Measurements from ENCODE around the gene CDC6. TPM values are rescaled to one million over a fixed set of nuclear protein-coding genes. Genes with fewer than 3 reads are reported as not detected.

CDC6 gene
- total RNA-seq, 2 donors from 2014 or later = 1.2 to 2.7 TPM

DNA sequence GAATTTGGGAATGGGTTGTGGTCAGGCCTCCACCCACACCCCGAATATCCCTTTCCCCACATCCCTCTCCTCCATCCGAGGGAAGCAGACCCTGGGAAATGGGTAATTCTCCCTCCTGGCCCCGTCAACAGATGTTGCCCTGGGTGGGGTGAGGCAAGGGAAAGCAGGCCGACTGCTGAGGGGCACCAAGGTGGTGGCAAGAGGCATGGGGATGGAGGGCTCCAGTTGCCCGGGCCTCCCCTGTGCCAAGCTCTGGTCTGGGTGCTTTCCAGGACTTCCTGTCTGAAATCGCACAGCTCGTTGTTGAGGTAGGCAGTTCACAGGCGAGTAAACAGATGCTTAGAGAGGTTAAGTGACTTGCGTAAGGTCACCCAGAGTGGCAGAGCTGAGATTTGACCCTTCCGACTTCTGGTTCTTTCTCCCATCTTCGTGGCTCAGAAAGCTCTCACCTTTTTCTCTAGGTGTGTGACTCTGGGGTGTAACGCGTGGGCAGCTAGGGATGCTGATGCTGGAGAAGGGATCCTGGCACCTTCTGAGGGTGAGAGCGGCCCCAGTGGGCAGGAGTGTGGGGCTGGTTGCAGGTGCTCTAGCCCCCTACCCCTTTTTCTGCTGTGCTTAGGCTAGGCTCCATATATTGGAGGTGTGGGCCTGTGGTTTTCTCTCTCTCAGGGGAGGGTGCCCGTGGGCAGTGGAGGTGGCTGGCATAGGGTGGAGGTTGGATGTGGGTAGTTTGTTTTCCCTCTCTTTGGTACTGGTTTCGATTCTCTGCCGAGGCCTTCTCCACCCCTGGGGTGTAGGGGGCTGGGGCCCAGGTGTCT is 38.5 kb downstream of the CDC6 start:
- H3K9me3 ChIP-seq (ENCODE audit: control insufficient read depth, low read length, poor library complexity, severe bottlenecking) = no peaks in the 10 kb centered on the region
- DNase-seq (peak; percentile 42 to 62 (median 57)), ATAC-seq (peak; percentile 28)
- H3K27me3 Mint-ChIP-seq = no peaks in the 10 kb centered on the region
- peaks cover 6% of the 10 kb centered on the region for H3K36me3 Mint-ChIP-seq (ENCODE audit: low read depth)
- peak overlapping the region; percentile 96 for H3K4me3 Mint-ChIP-seq
- H3K27ac Mint-ChIP-seq = peak overlapping the region; percentile 99
- H3K4me1 Mint-ChIP-seq = peaks cover 74% of the 10 kb centered on the region

DNA sequence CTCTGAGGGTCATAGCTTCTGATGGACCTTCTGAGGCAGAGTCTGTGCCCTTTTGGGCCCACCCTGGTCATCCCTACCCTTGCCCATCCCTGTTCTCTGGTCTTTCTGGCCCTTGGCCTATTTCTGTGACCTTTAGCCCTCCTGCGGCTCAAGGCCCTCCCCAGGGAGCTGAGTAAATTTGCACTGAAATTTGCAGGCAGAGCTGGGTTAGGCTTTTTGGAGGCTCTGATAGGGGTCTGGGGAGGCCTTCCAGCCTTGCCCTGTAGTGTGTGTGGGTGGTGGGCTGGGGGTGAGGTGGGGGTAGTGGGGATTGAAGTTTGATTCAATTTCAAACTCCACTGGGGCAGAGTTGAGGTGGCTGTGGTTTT is 39.1 kb downstream of the CDC6 start:
- ATAC-seq (no peak), DNase-seq (no peak)
- Mint-ChIP-seq H3K27ac (peak overlapping the region; percentile 99), H3K4me3 (peak overlapping the region; percentile 96), H3K4me1 (peaks cover 78% of the 10 kb centered on the region), H3K27me3 (no peaks in the 10 kb centered on the region), H3K36me3 (ENCODE audit: low read depth) (peaks cover 6% of the 10 kb centered on the region)
- no peaks in the 10 kb centered on the region for H3K9me3 ChIP-seq (ENCODE audit: control insufficient read depth, low read length, poor library complexity, severe bottlenecking)

- H3K4me1 Mint-ChIP-seq = peaks cover 75% of the 10 kb centered on the region
- DNase-seq (no peak), ATAC-seq (no peak)
- peak overlapping the region; percentile 96 for H3K4me3 Mint-ChIP-seq
- peak overlapping the region; percentile 99 for H3K27ac Mint-ChIP-seq
- peaks cover 6% of the 10 kb centered on the region for H3K36me3 Mint-ChIP-seq (ENCODE audit: low read depth)
- H3K9me3 ChIP-seq (ENCODE audit: control insufficient read depth, low read length, poor library complexity, severe bottlenecking) = no peaks in the 10 kb centered on the region
- no peaks in the 10 kb centered on the region for H3K27me3 Mint-ChIP-seq
Observed at GRCh38 chr17:40327244-40327729, 39.6 kb downstream of the CDC6 start.

- no peaks in the 10 kb centered on the region for H3K9me3 ChIP-seq (ENCODE audit: control insufficient read depth, low read length, poor library complexity, severe bottlenecking)
- peaks cover 8% of the 10 kb centered on the region for H3K36me3 Mint-ChIP-seq (ENCODE audit: low read depth)
- no peaks in the 10 kb centered on the region for H3K27me3 Mint-ChIP-seq
- no peak for DNase-seq
- H3K4me1 Mint-ChIP-seq = peaks cover 76% of the 10 kb centered on the region
- H3K27ac Mint-ChIP-seq = peak overlapping the region; percentile 99
- ATAC-seq = no peak
- peak overlapping the region; percentile 96 for H3K4me3 Mint-ChIP-seq
Observed at GRCh38 chr17:40327735-40328385, 40.2 kb downstream of the CDC6 start.

DNA sequence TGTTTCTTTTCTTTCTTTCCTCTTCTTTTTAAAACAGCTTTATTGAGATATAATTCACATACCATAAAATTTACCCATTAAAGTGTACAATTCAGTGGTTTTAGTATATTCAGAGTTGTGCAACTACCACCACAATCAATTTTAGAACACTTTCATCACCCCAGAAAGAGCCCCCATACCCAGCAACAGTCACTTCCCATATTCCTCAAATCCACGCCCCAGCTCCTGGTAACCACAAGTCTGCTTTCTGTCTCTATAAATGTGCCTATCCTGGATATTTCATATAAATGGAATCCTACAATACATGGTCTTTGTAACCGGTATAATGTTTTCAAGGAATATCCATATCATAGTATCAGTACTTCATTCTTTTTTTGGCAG is 40.7 kb downstream of the CDC6 start:
- Mint-ChIP-seq H3K36me3 (ENCODE audit: low read depth) (peaks cover 8% of the 10 kb centered on the region), H3K27ac (peak overlapping the region; percentile 99), H3K4me3 (peak overlapping the region; percentile 86), H3K27me3 (no peaks in the 10 kb centered on the region), H3K4me1 (peaks cover 74% of the 10 kb centered on the region)
- DNase-seq (no peak), ATAC-seq (no peak)
- no peaks in the 10 kb centered on the region for H3K9me3 ChIP-seq (ENCODE audit: control insufficient read depth, low read length, poor library complexity, severe bottlenecking)

- no peak for ATAC-seq
- Mint-ChIP-seq H3K4me1 (peaks cover 74% of the 10 kb centered on the region), H3K4me3 (peak overlapping the region; percentile 89), H3K27me3 (no peaks in the 10 kb centered on the region), H3K36me3 (ENCODE audit: low read depth) (peaks cover 8% of the 10 kb centered on the region), H3K27ac (peak overlapping the region; percentile 99)
- no peaks in the 10 kb centered on the region for H3K9me3 ChIP-seq (ENCODE audit: control insufficient read depth, low read length, poor library complexity, severe bottlenecking)
- DNase-seq = no peak
Observed at GRCh38 chr17:40329839-40330794, 42.4 kb downstream of the CDC6 start.

- H3K36me3 Mint-ChIP-seq (ENCODE audit: low read depth) = peaks cover 8% of the 10 kb centered on the region
- DNase-seq = no peak
Observed at GRCh38 chr17:40330850-40331470, 43.3 kb downstream of the CDC6 start.

GRCh38 chr17:40331743-40332641 is 44.3 kb downstream of the CDC6 start:
- Mint-ChIP-seq H3K36me3 (ENCODE audit: low read depth) (peaks cover 8% of the 10 kb centered on the region), H3K4me1 (peaks cover 64% of the 10 kb centered on the region), H3K27me3 (no peaks in the 10 kb centered on the region), H3K4me3 (peak overlapping the region; percentile 72), H3K27ac (peak overlapping the region; percentile 99)
- ATAC-seq (no peak), DNase-seq (no peak)
- H3K9me3 ChIP-seq (ENCODE audit: control insufficient read depth, low read length, poor library complexity, severe bottlenecking) = no peaks in the 10 kb centered on the region

More at GRCh38 chr17:40330850-40331470, 43.3 kb downstream of the CDC6 start:
- Mint-ChIP-seq H3K4me1 (peaks cover 67% of the 10 kb centered on the region), H3K27me3 (no peaks in the 10 kb centered on the region), H3K27ac (peak overlapping the region; percentile 99), H3K4me3 (peak overlapping the region; percentile 89)
- no peak for ATAC-seq
- H3K9me3 ChIP-seq (ENCODE audit: control insufficient read depth, low read length, poor library complexity, severe bottlenecking) = no peaks in the 10 kb centered on the region

DNA sequence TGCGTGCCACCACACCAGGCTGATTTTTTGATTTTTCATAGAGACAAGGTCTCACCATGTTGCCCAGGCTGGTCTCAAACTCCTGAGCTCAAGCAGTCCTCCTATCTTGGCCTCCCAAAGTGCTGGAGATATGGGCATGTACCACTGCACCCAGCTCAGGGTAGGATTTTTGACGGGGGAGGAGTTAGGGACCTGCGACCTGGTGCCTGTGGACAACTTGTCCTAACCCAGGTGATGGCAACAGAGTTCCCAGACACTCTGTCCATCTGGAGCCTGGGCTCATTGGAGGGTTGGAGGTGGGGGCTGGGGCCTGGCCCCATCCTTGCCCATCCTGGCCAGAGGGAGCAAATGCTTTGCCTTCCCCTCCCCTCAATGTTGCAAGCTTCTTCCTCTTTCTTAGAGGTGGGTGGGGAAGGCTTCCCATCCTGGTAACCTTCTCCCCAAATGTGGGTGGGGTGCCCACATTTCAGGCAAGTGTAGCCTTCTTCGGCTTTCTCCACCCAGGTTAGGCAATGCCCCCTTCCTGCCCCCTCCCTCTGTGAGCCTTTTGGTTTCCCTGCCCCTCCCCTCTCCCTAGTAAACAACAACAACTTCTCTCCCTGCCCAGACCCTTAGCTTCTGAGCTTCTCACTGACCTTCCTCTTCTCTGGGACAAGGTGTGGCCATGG is 46.2 kb downstream of the CDC6 start:
- ATAC-seq = no peak
- H3K4me3 Mint-ChIP-seq = peak overlapping the region; percentile 60
- H3K27me3 Mint-ChIP-seq = no peaks in the 10 kb centered on the region
- peaks cover 5% of the 10 kb centered on the region for H3K36me3 Mint-ChIP-seq (ENCODE audit: low read depth)
- H3K27ac Mint-ChIP-seq = peak overlapping the region; percentile 84
- H3K9me3 ChIP-seq (ENCODE audit: control insufficient read depth, low read length, poor library complexity, severe bottlenecking) = no peaks in the 10 kb centered on the region
- peaks cover 62% of the 10 kb centered on the region for H3K4me1 Mint-ChIP-seq
- no peak for DNase-seq

DNA sequence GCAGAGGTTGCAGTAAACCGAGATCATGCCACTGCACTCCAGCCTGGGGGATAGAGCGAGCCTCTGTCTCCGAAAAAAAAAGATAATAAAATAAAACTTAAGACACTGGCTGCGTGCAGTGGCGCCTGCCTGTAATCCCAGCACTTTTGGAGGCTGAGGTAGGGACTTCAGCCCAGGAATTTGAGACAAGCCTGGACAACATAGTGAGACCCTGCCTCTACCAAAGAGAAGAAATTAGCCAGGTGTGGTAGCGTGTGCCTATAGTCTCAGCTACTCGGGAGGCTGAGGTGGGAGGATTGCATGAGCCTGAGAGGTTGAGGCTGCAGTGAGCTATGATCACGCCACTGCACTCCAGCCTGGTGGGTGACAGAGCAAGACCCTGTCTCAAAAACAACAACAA is 47.9 kb downstream of the CDC6 start:
- H3K9me3 ChIP-seq (ENCODE audit: control insufficient read depth, low read length, poor library complexity, severe bottlenecking) = no peaks in the 10 kb centered on the region
- peaks cover 7% of the 10 kb centered on the region for H3K36me3 Mint-ChIP-seq (ENCODE audit: low read depth)
- no peaks in the 10 kb centered on the region for H3K27me3 Mint-ChIP-seq
- no peak overlapping the region for H3K4me3 Mint-ChIP-seq
- ATAC-seq = no peak
- peak overlapping the region; percentile 84 for H3K27ac Mint-ChIP-seq
- peaks cover 62% of the 10 kb centered on the region for H3K4me1 Mint-ChIP-seq
- no peak for DNase-seq

DNA sequence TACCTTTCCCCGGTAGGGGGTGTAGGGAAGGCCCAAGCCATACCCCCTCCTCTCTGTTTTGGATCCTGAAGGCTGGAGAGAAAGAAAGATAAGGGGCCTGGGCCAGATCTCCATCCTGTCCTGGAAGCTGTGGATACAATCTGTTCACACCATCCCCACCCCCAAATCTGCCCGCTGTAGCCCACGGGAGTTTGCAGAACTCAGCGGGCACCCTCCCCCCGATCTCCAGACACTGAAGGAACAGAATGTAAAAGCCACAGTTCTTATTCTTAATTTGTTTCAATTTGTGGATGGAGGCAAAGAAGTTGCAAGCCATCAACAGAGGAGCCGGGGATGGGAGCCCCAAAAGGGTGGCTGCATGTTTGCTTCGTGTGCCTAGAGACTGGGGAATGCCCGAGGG is 49.7 kb downstream of the CDC6 start:
- Mint-ChIP-seq H3K27ac (peak overlapping the region; percentile 78), H3K4me1 (peaks cover 57% of the 10 kb centered on the region), H3K4me3 (peak overlapping the region; percentile 49), H3K36me3 (ENCODE audit: low read depth) (peaks cover 7% of the 10 kb centered on the region), H3K27me3 (no peaks in the 10 kb centered on the region)
- no peaks in the 10 kb centered on the region for H3K9me3 ChIP-seq (ENCODE audit: control insufficient read depth, low read length, poor library complexity, severe bottlenecking)
- no peak for DNase-seq
- ATAC-seq = no peak

Measured in T-helper 17 cell (primary cell).